Measurements from ENCODE around the gene LIME1.
A peak's percentile ranks its signal among the peaks of the same experiment; 100 is the strongest.

The LIME1 gene

GRCh38 chr20:63694584-63695423 is 41.7 kb upstream of the LIME1 start:
- DNase-seq (ENCODE audit: low read depth in 2 of 2) = no peak
- TF ChIP-seq, protein P1, sequence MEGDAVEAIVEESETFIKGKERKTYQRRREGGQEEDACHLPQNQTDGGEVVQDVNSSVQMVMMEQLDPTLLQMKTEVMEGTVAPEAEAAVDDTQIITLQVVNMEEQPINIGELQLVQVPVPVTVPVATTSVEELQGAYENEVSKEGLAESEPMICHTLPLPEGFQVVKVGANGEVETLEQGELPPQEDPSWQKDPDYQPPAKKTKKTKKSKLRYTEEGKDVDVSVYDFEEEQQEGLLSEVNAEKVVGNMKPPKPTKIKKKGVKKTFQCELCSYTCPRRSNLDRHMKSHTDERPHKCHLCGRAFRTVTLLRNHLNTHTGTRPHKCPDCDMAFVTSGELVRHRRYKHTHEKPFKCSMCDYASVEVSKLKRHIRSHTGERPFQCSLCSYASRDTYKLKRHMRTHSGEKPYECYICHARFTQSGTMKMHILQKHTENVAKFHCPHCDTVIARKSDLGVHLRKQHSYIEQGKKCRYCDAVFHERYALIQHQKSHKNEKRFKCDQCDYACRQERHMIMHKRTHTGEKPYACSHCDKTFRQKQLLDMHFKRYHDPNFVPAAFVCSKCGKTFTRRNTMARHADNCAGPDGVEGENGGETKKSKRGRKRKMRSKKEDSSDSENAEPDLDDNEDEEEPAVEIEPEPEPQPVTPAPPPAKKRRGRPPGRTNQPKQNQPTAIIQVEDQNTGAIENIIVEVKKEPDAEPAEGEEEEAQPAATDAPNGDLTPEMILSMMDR (IDR thresholded peaks at IDR 0.05; ENCODE audit: low read depth, low read length) = no peak
- no peak overlapping the region for H3K4me3 ChIP-seq (replicated peaks in 1 of 2; ENCODE audit: low read depth in 2 of 2, low read length in 2 of 2)

- no peak overlapping the region for H3K4me3 ChIP-seq (replicated peaks in 1 of 2; ENCODE audit: low read depth in 2 of 2, low read length in 2 of 2)
- TF ChIP-seq, protein P1 (IDR thresholded peaks at IDR 0.05; ENCODE audit: low read depth, low read length) = no peak
These were observed 40.8 kb upstream of the LIME1 start for GRCh38 chr20:63695424-63696305.

GRCh38 chr20:63696306-63696627 is 40.2 kb upstream of the LIME1 start:
- TF ChIP-seq, protein P1 (IDR thresholded peaks at IDR 0.05; ENCODE audit: low read depth, low read length) = no peak
- peak overlapping the region in 1 of 2 donors; percentile 46 for H3K4me3 ChIP-seq (replicated peaks in 1 of 2; ENCODE audit: low read depth in 2 of 2, low read length in 2 of 2)
- peak in 1 of 2 donors; percentile 46 for DNase-seq (ENCODE audit: low read depth in 2 of 2)

More at GRCh38 chr20:63695424-63696305, 40.8 kb upstream of the LIME1 start:
- DNase-seq (ENCODE audit: low read depth in 2 of 2) = no peak

DNA sequence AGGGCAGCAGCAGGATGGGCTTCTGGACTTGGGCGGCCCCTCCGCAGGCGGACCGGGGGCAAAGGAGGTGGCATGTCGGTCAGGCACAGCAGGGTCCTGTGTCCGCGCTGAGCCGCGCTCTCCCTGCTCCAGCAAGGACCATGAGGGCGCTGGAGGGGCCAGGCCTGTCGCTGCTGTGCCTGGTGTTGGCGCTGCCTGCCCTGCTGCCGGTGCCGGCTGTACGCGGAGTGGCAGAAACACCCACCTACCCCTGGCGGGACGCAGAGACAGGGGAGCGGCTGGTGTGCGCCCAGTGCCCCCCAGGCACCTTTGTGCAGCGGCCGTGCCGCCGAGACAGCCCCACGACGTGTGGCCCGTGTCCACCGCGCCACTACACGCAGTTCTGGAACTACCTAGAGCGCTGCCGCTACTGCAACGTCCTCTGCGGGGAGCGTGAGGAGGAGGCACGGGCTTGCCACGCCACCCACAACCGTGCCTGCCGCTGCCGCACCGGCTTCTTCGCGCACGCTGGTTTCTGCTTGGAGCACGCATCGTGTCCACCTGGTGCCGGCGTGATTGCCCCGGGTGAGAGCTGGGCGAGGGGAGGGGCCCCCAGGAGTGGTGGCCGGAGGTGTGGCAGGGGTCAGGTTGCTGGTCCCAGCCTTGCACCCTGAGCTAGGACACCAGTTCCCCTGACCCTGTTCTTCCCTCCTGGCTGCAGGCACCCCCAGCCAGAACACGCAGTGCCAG is 39.7 kb upstream of the LIME1 start, which contains the start of gene TNFRSF6B:
TSS of gene TNFRSF6B (plus strand) at position 25 of the 729 bp plus-strand sequence. CDS start at position 141, 116 bp downstream.
- peak within 1 kb of the TSS in 1 of 2 donors; percentile 46 for H3K4me3 ChIP-seq (replicated peaks in 1 of 2; ENCODE audit: low read depth in 2 of 2, low read length in 2 of 2)
- DNase-seq (ENCODE audit: low read depth in 2 of 2) = no peak
- TF ChIP-seq, protein P1 (IDR thresholded peaks at IDR 0.05; ENCODE audit: low read depth, low read length) = no peak

DNA sequence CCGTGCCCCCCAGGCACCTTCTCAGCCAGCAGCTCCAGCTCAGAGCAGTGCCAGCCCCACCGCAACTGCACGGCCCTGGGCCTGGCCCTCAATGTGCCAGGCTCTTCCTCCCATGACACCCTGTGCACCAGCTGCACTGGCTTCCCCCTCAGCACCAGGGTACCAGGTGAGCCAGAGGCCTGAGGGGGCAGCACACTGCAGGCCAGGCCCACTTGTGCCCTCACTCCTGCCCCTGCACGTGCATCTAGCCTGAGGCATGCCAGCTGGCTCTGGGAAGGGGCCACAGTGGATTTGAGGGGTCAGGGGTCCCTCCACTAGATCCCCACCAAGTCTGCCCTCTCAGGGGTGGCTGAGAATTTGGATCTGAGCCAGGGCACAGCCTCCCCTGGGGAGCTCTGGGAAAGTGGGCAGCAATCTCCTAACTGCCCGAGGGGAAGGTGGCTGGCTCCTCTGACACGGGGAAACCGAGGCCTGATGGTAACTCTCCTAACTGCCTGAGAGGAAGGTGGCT is 39.1 kb upstream of the LIME1 start:
- H3K4me3 ChIP-seq (replicated peaks in 1 of 2; ENCODE audit: low read depth in 2 of 2, low read length in 2 of 2) = peak overlapping the region in 1 of 2 donors; percentile 46
- TF ChIP-seq, protein P1 (IDR thresholded peaks at IDR 0.05; ENCODE audit: low read depth, low read length) = no peak
- DNase-seq (ENCODE audit: low read depth in 2 of 2) = no peak

Data from cardiac fibroblast (primary cell).